Astrocyte (in vitro differentiated cells and primary cell): ENCODE measurements around the gene PTPN14. TPM values are rescaled to one million over a fixed set of nuclear protein-coding genes. Genes with fewer than 3 reads are reported as not detected.

Source experiments
- DNase-seq: peaks from one replicate; pipeline ENCODE4 v3.0.0-alpha.2; 2010; ENCODE audit warnings: low read depth
- FAIRE-seq: peaks from 2 replicates; lab custom pipeline; 2011; peaks lifted over from hg19 to GRCh38; lab: Jason Lieb, UNC
- H2AFZ ChIP-seq: 2 replicates; pipeline ENCODE4 v1.6.0; 2012; ENCODE audit warnings: low read depth, low read length, inconsistent platforms
- H3K27ac ChIP-seq: 2 replicates; pipeline ENCODE4 v1.5.1; 2011; ENCODE audit warnings: low read depth, low read length, inconsistent platforms
- H3K27me3 ChIP-seq: 2 replicates; pipeline ENCODE4 v1.6.0; 2011; ENCODE audit warnings: low read length, inconsistent platforms; ENCODE audit not compliant: insufficient read depth
- H3K36me3 ChIP-seq: 2 replicates; pipeline ENCODE4 v1.5.1; 2011; ENCODE audit warnings: low read length, inconsistent platforms; ENCODE audit not compliant: insufficient read depth
- H3K4me1 ChIP-seq: 2 replicates; pipeline ENCODE4 v1.5.1; 2011; ENCODE audit warnings: low read length, inconsistent platforms; ENCODE audit not compliant: insufficient read depth
- H3K4me2 ChIP-seq: 2 replicates; pipeline ENCODE4 v1.6.0; 2012; ENCODE audit warnings: low read length, inconsistent platforms
- H3K4me3 ChIP-seq: 2 replicates; pipeline ENCODE4 v1.5.1; 2011; ENCODE audit warnings: low read depth, mild to moderate bottlenecking, low read length, inconsistent platforms; ENCODE audit not compliant: insufficient read depth
- H3K79me2 ChIP-seq: 2 replicates; pipeline ENCODE4 v1.6.0; 2012; ENCODE audit warnings: mild to moderate bottlenecking, low read length, inconsistent platforms; ENCODE audit not compliant: insufficient read depth
- H3K9ac ChIP-seq: 2 replicates; pipeline ENCODE4 v1.6.0; 2012; ENCODE audit warnings: mild to moderate bottlenecking, low read length, inconsistent platforms
- H3K9me3 ChIP-seq: 2 replicates; pipeline ENCODE4 v1.5.1; 2012; ENCODE audit warnings: low read depth, mild to moderate bottlenecking, low read length, inconsistent platforms; ENCODE audit not compliant: insufficient read depth
- H4K20me1 ChIP-seq: 2 replicates; pipeline ENCODE4 v1.6.0; 2012; ENCODE audit warnings: low read length, inconsistent platforms; ENCODE audit not compliant: insufficient read depth
- H3K27ac Mint-ChIP-seq: one replicate; pipeline ENCODE4 v1.8.0; 2021; ENCODE audit warnings: mild to moderate bottlenecking, mixed read lengths; ENCODE audit not compliant: unreplicated experiment
- H3K27me3 Mint-ChIP-seq: one replicate; pipeline ENCODE4 v1.8.0; 2021; ENCODE audit warnings: low read depth, mixed read lengths; ENCODE audit not compliant: unreplicated experiment
- H3K36me3 Mint-ChIP-seq: one replicate; pipeline ENCODE4 v1.8.0; 2021; ENCODE audit warnings: low read depth, mixed read lengths; ENCODE audit not compliant: unreplicated experiment
- H3K4me1 Mint-ChIP-seq: one replicate; pipeline ENCODE4 v1.8.0; 2021; ENCODE audit warnings: low read depth, mixed read lengths; ENCODE audit not compliant: unreplicated experiment
- H3K4me3 Mint-ChIP-seq: one replicate; pipeline ENCODE4 v1.8.0; 2021; ENCODE audit warnings: mild to moderate bottlenecking, moderate library complexity, mixed read lengths; ENCODE audit not compliant: unreplicated experiment
- H3K9me3 Mint-ChIP-seq: one replicate; pipeline ENCODE4 v1.8.0; 2021; ENCODE audit warnings: mild to moderate bottlenecking, mixed read lengths; ENCODE audit not compliant: unreplicated experiment
- EZH2 ChIP-seq: IDR thresholded peaks from 2 replicates; pipeline ENCODE4 v1.6.1; 2012; ENCODE audit warnings: mild to moderate bottlenecking, low read length, inconsistent platforms; ENCODE audit not compliant: insufficient read depth
- total RNA-seq: library from RNA; stranded (reverse); gene quantifications from 2 replicates; pipeline ENCODE4 v1.2.1, GENCODE V29; 2021
- TF ChIP-seq, protein P1 (sequence below): IDR thresholded peaks from 2 replicates; pipeline ENCODE4 v1.5.1; 2011; ENCODE audit warnings: low read depth, mild to moderate bottlenecking, inconsistent platforms, low read length, moderate library complexity; ENCODE audit not compliant: insufficient read depth

The PTPN14 gene
- total RNA-seq, 1 donor from 2014 or later: 177 TPM

DNA sequence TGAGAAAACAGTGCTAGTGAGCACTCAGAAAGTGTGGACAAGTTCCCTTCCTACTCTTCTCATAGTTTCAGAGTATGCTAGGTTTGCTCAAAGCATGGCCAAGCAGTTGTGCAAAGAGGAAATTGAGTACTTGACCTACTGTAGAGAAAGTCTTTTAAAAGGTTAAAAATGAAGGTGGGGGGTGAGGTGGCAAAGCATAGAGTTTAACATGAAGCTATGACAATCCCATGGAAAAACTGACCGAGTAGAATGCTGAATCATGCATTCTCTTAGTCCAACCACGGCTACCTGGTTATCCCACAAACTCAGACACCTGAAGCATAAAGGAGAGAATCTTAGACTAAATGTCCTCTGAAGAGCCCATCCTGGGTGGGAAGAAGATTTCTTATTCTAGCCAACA is 79.9 kb downstream of the PTPN14 start:
- no peak for DNase-seq
- peak overlapping the region; percentile 100 for H3K27ac Mint-ChIP-seq
- FAIRE-seq: no peak

DNA sequence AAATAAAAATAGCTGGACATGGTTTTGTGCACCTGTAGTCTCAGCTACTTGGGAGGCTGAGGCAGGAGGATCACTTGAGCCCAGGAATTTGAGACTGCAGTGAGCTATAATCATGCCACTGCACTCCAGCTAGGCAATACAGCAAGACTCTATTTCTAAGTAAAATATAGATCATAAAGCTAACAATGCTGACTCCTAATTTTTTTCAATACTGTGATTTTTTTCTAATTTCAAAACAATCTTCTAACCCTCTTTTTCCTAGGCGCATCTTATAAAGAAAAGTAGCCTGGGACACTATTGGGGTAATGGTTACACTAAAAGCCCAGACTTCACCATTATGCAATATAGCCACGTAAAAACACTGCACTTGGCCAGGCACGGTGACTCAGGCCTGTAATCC is 81.3 kb downstream of the PTPN14 start:
- H3K9me3 Mint-ChIP-seq: no peaks in the 10 kb centered on the region
- Histone ChIP-seq H3K27me3 (no peaks in the 10 kb centered on the region), H3K27ac (no peak overlapping the region), H2AFZ (no peak overlapping the region), H3K4me1 (peaks cover 28% of the 10 kb centered on the region), H4K20me1 (peaks cover 54% of the 10 kb centered on the region), H3K79me2 (peaks cover 97% of the 10 kb centered on the region), H3K4me2 (no peak overlapping the region), H3K9me3 (no peaks in the 10 kb centered on the region), H3K4me3 (no peak overlapping the region), H3K36me3 (no peaks in the 10 kb centered on the region), H3K9ac (no peak overlapping the region)
- no peak for FAIRE-seq
- H3K4me3 Mint-ChIP-seq: no peak overlapping the region
- no peaks in the 10 kb centered on the region for H3K36me3 Mint-ChIP-seq
- TF ChIP-seq, protein P1, sequence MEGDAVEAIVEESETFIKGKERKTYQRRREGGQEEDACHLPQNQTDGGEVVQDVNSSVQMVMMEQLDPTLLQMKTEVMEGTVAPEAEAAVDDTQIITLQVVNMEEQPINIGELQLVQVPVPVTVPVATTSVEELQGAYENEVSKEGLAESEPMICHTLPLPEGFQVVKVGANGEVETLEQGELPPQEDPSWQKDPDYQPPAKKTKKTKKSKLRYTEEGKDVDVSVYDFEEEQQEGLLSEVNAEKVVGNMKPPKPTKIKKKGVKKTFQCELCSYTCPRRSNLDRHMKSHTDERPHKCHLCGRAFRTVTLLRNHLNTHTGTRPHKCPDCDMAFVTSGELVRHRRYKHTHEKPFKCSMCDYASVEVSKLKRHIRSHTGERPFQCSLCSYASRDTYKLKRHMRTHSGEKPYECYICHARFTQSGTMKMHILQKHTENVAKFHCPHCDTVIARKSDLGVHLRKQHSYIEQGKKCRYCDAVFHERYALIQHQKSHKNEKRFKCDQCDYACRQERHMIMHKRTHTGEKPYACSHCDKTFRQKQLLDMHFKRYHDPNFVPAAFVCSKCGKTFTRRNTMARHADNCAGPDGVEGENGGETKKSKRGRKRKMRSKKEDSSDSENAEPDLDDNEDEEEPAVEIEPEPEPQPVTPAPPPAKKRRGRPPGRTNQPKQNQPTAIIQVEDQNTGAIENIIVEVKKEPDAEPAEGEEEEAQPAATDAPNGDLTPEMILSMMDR: no peak
- TF ChIP-seq EZH2: no peak
- no peak overlapping the region for H3K27ac Mint-ChIP-seq
- H3K4me1 Mint-ChIP-seq: peaks cover 65% of the 10 kb centered on the region
- H3K27me3 Mint-ChIP-seq: no peaks in the 10 kb centered on the region
- DNase-seq: no peak

More for the DNA sequence above, 79.9 kb downstream of the PTPN14 start:
- Histone ChIP-seq H3K4me2 (no peak overlapping the region), H3K9ac (no peak overlapping the region), H3K9me3 (no peaks in the 10 kb centered on the region), H3K4me1 (peaks cover 41% of the 10 kb centered on the region), H3K27ac (no peak overlapping the region), H3K79me2 (peaks cover 93% of the 10 kb centered on the region), H3K4me3 (no peak overlapping the region), H3K27me3 (no peaks in the 10 kb centered on the region), H4K20me1 (peaks cover 57% of the 10 kb centered on the region), H3K36me3 (no peaks in the 10 kb centered on the region), H2AFZ (no peak overlapping the region)
- Mint-ChIP-seq H3K27me3 (no peaks in the 10 kb centered on the region), H3K9me3 (no peaks in the 10 kb centered on the region), H3K4me3 (no peak overlapping the region), H3K36me3 (peaks cover 10% of the 10 kb centered on the region), H3K4me1 (peaks cover 74% of the 10 kb centered on the region)
- TF ChIP-seq, protein P1: no peak
- no peak for TF ChIP-seq EZH2

DNA sequence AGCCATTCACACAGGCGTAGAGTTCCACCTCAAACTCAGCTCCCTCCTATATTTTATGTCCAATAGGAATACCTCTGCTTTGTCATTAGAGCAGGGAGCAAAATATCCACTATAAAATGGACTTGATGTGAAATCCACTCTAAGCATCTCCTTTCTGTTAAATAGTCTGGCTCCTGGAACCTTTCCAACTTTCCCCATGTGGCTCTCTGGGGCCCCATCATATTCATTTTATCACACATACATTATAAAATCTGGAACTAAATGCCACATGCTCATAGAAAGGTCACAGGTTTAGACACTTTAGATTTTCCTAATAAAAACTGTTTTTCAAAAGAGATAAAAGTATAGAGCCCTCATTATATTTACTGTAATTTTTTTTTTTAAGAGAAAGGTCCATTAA is 82.1 kb downstream of the PTPN14 start:
- no peak for DNase-seq
- peaks cover 59% of the 10 kb centered on the region for H4K20me1 ChIP-seq
- no peak overlapping the region for H3K4me3 Mint-ChIP-seq
- no peak overlapping the region for H3K27ac ChIP-seq
- no peak for FAIRE-seq
- H3K27ac Mint-ChIP-seq: peak overlapping the region; percentile 19
- H3K9ac ChIP-seq: no peak overlapping the region
- no peaks in the 10 kb centered on the region for H3K36me3 ChIP-seq
- H3K4me3 ChIP-seq: no peak overlapping the region
- no peak overlapping the region for H2AFZ ChIP-seq
- peaks cover 61% of the 10 kb centered on the region for H3K4me1 Mint-ChIP-seq
- no peak for TF ChIP-seq EZH2
- TF ChIP-seq, protein P1: no peak
- no peak overlapping the region for H3K4me2 ChIP-seq
- H3K36me3 Mint-ChIP-seq: peaks cover 3% of the 10 kb centered on the region
- no peaks in the 10 kb centered on the region for H3K27me3 ChIP-seq
- H3K27me3 Mint-ChIP-seq: no peaks in the 10 kb centered on the region
- peaks cover 23% of the 10 kb centered on the region for H3K4me1 ChIP-seq
- H3K9me3 ChIP-seq: no peaks in the 10 kb centered on the region
- H3K79me2 ChIP-seq: peaks cover 97% of the 10 kb centered on the region
- H3K9me3 Mint-ChIP-seq: no peaks in the 10 kb centered on the region
